ENCODE results near the gene CORIN. TPM values are rescaled to one million over a fixed set of nuclear protein-coding genes. Genes with fewer than 3 reads are reported as not detected.

The CORIN gene
- polyA plus RNA-seq, 1 donor from 2014 or later, result 0.25 TPM

- Histone ChIP-seq H3K79me2 (replicated peaks; ENCODE audit: insufficient read depth, low read length) (no peaks in the 10 kb centered on the region), H3K4me2 (ENCODE audit: low read length) (no peak overlapping the region), H3K4me3 (ENCODE audit: low read length) (no peak overlapping the region), H3K9me3 (ENCODE audit: low read length) (no peaks in the 10 kb centered on the region), H2AFZ (ENCODE audit: low read depth, low read length) (no peak overlapping the region), H4K20me1 (ENCODE audit: insufficient read depth) (no peaks in the 10 kb centered on the region), H3F3A (ENCODE audit: insufficient read depth, low read length, poor library complexity, severe bottlenecking) (no peaks in the 10 kb centered on the region), H3K27me3 (ENCODE audit: insufficient read depth, low read depth, low read length) (no peaks in the 10 kb centered on the region), H3K27ac (ENCODE audit: low read length) (no peak overlapping the region), H3K9ac (ENCODE audit: low read length) (no peak overlapping the region), H3K36me3 (ENCODE audit: insufficient read depth, low read length) (no peaks in the 10 kb centered on the region), H3K9me2 (ENCODE audit: insufficient read depth, low read length) (no peaks in the 10 kb centered on the region)
- no peak for TF ChIP-seq REST (IDR thresholded peaks at IDR 0.05; ENCODE audit: borderline replicate concordance)
- no peak for TF ChIP-seq EZH2 (IDR thresholded peaks at IDR 0.05; ENCODE audit: borderline replicate concordance, insufficient read depth, low read length, poor library complexity, severe bottlenecking)
- TF ChIP-seq POLR2AphosphoS5 (IDR thresholded peaks at IDR 0.05), result no peak
- TF ChIP-seq TAF1 (IDR thresholded peaks at IDR 0.05; ENCODE audit: low read depth), result no peak
- no peak for TF ChIP-seq SMC3 (conservative IDR thresholded peaks at IDR 0.05; ENCODE audit: poor library complexity)
- no peak for TF ChIP-seq RAD21 (conservative IDR thresholded peaks at IDR 0.05)
- no peak for TF ChIP-seq CTCF (IDR thresholded peaks at IDR 0.05; ENCODE audit: poor library complexity, severe bottlenecking)
- no peak for TF ChIP-seq EP300 (conservative IDR thresholded peaks at IDR 0.05; ENCODE audit: poor library complexity, severe bottlenecking)
- no peak for TF ChIP-seq MXI1 (conservative IDR thresholded peaks at IDR 0.05; ENCODE audit: poor library complexity, severe bottlenecking)
These were observed 33.3 kb downstream of the CORIN start for GRCh38 chr4:47804598-47804997.

GRCh38 chr4:47801481-47802002, 36.3 kb downstream of the CORIN start:
- no peak overlapping the region for H2AFZ ChIP-seq (ENCODE audit: low read depth, low read length)
- H3K4me3 ChIP-seq (ENCODE audit: low read length), result no peak overlapping the region
- TF ChIP-seq RAD21 (conservative IDR thresholded peaks at IDR 0.05) (no peak), REST (IDR thresholded peaks at IDR 0.05; ENCODE audit: borderline replicate concordance) (no peak), MXI1 (conservative IDR thresholded peaks at IDR 0.05; ENCODE audit: poor library complexity, severe bottlenecking) (no peak), EZH2 (IDR thresholded peaks at IDR 0.05; ENCODE audit: borderline replicate concordance, insufficient read depth, low read length, poor library complexity, severe bottlenecking) (no peak), SMC3 (conservative IDR thresholded peaks at IDR 0.05; ENCODE audit: poor library complexity) (no peak), EP300 (conservative IDR thresholded peaks at IDR 0.05; ENCODE audit: poor library complexity, severe bottlenecking) (no peak), TAF1 (IDR thresholded peaks at IDR 0.05; ENCODE audit: low read depth) (no peak), CTCF (IDR thresholded peaks at IDR 0.05; ENCODE audit: poor library complexity, severe bottlenecking) (no peak), POLR2AphosphoS5 (IDR thresholded peaks at IDR 0.05) (no peak)
- no peaks in the 10 kb centered on the region for H3K27me3 ChIP-seq (ENCODE audit: insufficient read depth, low read depth, low read length)
- no peak overlapping the region for H3K9ac ChIP-seq (ENCODE audit: low read length)
- H4K20me1 ChIP-seq (ENCODE audit: insufficient read depth), result no peaks in the 10 kb centered on the region
- no peak overlapping the region for H3K4me2 ChIP-seq (ENCODE audit: low read length)
- no peaks in the 10 kb centered on the region for H3K9me2 ChIP-seq (ENCODE audit: insufficient read depth, low read length)
- no peaks in the 10 kb centered on the region for H3K9me3 ChIP-seq (ENCODE audit: low read length)
- H3K79me2 ChIP-seq (replicated peaks; ENCODE audit: insufficient read depth, low read length), result no peaks in the 10 kb centered on the region
- H3K27ac ChIP-seq (ENCODE audit: low read length), result no peak overlapping the region
- H3F3A ChIP-seq (ENCODE audit: insufficient read depth, low read length, poor library complexity, severe bottlenecking), result no peaks in the 10 kb centered on the region
- no peaks in the 10 kb centered on the region for H3K36me3 ChIP-seq (ENCODE audit: insufficient read depth, low read length)
